K562 (cell line): Measurements from ENCODE around the gene GLYATL1B. TPM values are rescaled to one million over a fixed set of nuclear protein-coding genes. Genes with fewer than 3 reads are reported as not detected.

Source experiments
- ADNP ChIP-seq: fragments of 200-800 bp; sonication (Bioruptor generic); IDR thresholded peaks from 2 replicates; pipeline ENCODE4 v1.6.1; 2016; ENCODE audit warnings: missing genetic modification characterization, missing compliant biosample characterization
- ATF7 ChIP-seq: fragments of 450-650 bp; IDR thresholded peaks from 2 replicates; pipeline ENCODE4 v1.7.1; 2014; ENCODE audit warnings: mild to moderate bottlenecking, moderate library complexity
- CREM ChIP-seq: IDR thresholded peaks from 2 replicates; pipeline ENCODE4 v1.6.1; 2014; ENCODE audit warnings: antibody characterized with exemption, low read depth
- EP300 ChIP-seq: IDR thresholded peaks from 2 replicates; pipeline ENCODE4 v1.6.1; 2012; ENCODE audit warnings: low read length, improper control_type of control experiment
- ERF ChIP-seq: fragments of 450-650 bp; formaldehyde crosslinking; IDR thresholded peaks from 2 replicates; pipeline ENCODE4 v1.4.0; 2020; ENCODE audit warnings: mild to moderate bottlenecking, mixed read lengths
- FUS ChIP-seq: fragments of 200-400 bp; formaldehyde crosslinking; optimal IDR thresholded peaks from 2 replicates; pipeline ENCODE3; 2017; ENCODE audit warnings: low read depth, low read length
- HDAC1 ChIP-seq, 2 experiments: fragments of 450-650 bp; IDR thresholded peaks; 2 replicates each; pipeline ENCODE4 v1.6.1; 2016 to 2017; ENCODE audit warnings: inconsistent platforms in 1 of 2, mild to moderate bottlenecking in 1 of 2, moderate library complexity in 1 of 2
- JUND ChIP-seq, 2 experiments: IDR thresholded peaks; 2 replicates in 1 of 2; 3 replicates in 1 of 2; pipeline ENCODE4 v1.6.1; 2011; ENCODE audit warnings: borderline replicate concordance in 2 of 2, low read depth in 2 of 2, low read length in 2 of 2, improper control_type of control experiment in 1 of 2, missing biosample characterization in 1 of 2, missing genetic modification characterization in 1 of 2, missing genetic modification reagents in 1 of 2
- OTX1 ChIP-seq: fragments of 450-650 bp; formaldehyde crosslinking; IDR thresholded peaks from 2 replicates; pipeline ENCODE4 v1.4.0; 2022; ENCODE audit warnings: mild to moderate bottlenecking
- PHB ChIP-seq: fragments of 250-450 bp; sonication (Bioruptor Pico); IDR thresholded peaks from 2 replicates; pipeline ENCODE4 v1.5.0; 2021
- SMARCC2 ChIP-seq: fragments of 450-650 bp; IDR thresholded peaks from 2 replicates; pipeline ENCODE4 v1.6.1; 2017; ENCODE audit warnings: antibody characterized with exemption, moderate library complexity, mild to moderate bottlenecking, low read depth
- TARDBP ChIP-seq: fragments of 450-650 bp; IDR thresholded peaks from 2 replicates; pipeline ENCODE4 v1.6.1; 2016
- TEAD1 ChIP-seq, 2 experiments: fragments of 450-650 bp in 1 of 2; sonication (generic) in 1 of 2; formaldehyde crosslinking; IDR thresholded peaks; 2 replicates each; pipeline versions ENCODE4 v1.4.0 to v1.8.0; 2020 to 2022; ENCODE audit warnings: mild to moderate bottlenecking in 2 of 2, missing genetic modification reagents in 1 of 2
- XRCC4 ChIP-seq: IDR thresholded peaks from one replicate; pipeline ENCODE4 v1.6.1; 2011; ENCODE audit not compliant: insufficient read depth, insufficient read length; ENCODE audit errors: extremely low read depth
- YY1 ChIP-seq, 3 experiments: IDR thresholded peaks; 2 replicates each; pipeline ENCODE4 v1.6.1; 2011; ENCODE audit warnings: low read length in 2 of 3, mild to moderate bottlenecking in 2 of 3, moderate library complexity in 2 of 3, borderline replicate concordance in 1 of 3, control low read depth in 1 of 3, low read depth in 1 of 3; ENCODE audit not compliant: insufficient read depth in 3 of 3, insufficient replicate concordance in 2 of 3, control insufficient read depth in 1 of 3, insufficient read length in 1 of 3; ENCODE audit errors: extremely low read depth in 1 of 3
- ZEB2 ChIP-seq: fragments of 450-650 bp; IDR thresholded peaks from 2 replicates; pipeline ENCODE4 v1.6.1; 2016
- ZNF316 ChIP-seq: fragments of 450-650 bp; IDR thresholded peaks from 2 replicates; pipeline ENCODE4 v1.6.1; 2016
- ZNF444 ChIP-seq: fragments of 250-450 bp; sonication (Bioruptor Pico); IDR thresholded peaks from 2 replicates; pipeline ENCODE4 v1.4.0; 2020; ENCODE audit warnings: mild to moderate bottlenecking, moderate library complexity
- ZNF586 ChIP-seq: fragments of 450-650 bp; formaldehyde crosslinking; conservative IDR thresholded peaks from 2 replicates; pipeline ENCODE4 v1.4.0; 2020; ENCODE audit warnings: mild to moderate bottlenecking, moderate library complexity
- ZNF644 ChIP-seq: fragments of 200-800 bp; sonication (Bioruptor generic); IDR thresholded peaks from 2 replicates; pipeline ENCODE4 v1.6.1; 2016; ENCODE audit warnings: low read depth, missing genetic modification characterization, missing compliant biosample characterization
- ZNF717 ChIP-seq: fragments of 250-450 bp; sonication (Bioruptor Pico); IDR thresholded peaks from 2 replicates; pipeline ENCODE4 v1.5.0; 2021
- ZNF79 ChIP-seq: fragments of 250-450 bp; sonication (Bioruptor Pico); IDR thresholded peaks from 2 replicates; pipeline ENCODE4 v1.4.0; 2020; ENCODE audit warnings: low read depth, mild to moderate bottlenecking, moderate library complexity
- polyA plus RNA-seq, 8 experiments: library from polyadenylated mRNA; depleted of rRNA in 4 of 8; stranded (reverse) in 5 of 8; unstranded in 3 of 8; fragments of >200 nt; fragmentation: Nextera tagmentation in 2 of 8; fragmentation: Illumina TruSeq in 1 of 8; extraction: Ambion mirVana in 2 of 8; extraction: Trizol in 1 of 8; gene quantifications; 2 replicates each; pipeline versions ENCODE4 v1.2.1 to v1.2.3, GENCODE V29; 2011 to 2014; ENCODE audit warnings: inconsistent platforms in 1 of 8, missing spikeins in 1 of 8
- total RNA-seq, 7 experiments: library from RNA; depleted of rRNA in 6 of 7; stranded (reverse); fragments of >200 nt in 6 of 7; fragmentation: Illumina TruSeq in 2 of 7; extraction: Trizol in 2 of 7; gene quantifications; 2 replicates each; pipeline versions ENCODE4 v1.2.1 to v1.2.3, GENCODE V29; 2011 to 2021; ENCODE audit warnings: low replicate concordance in 1 of 7
- TF ChIP-seq, protein P1 (sequence below): fragments of 250-450 bp; sonication (Bioruptor Pico); IDR thresholded peaks from 2 replicates; pipeline ENCODE4 v1.8.0; 2021; ENCODE audit warnings: moderate library complexity, mild to moderate bottlenecking, inconsistent platforms

The GLYATL1B gene
- total and polyA plus RNA-seq, 9 of the 15 experiments (the other 6 are each of a cell fraction or from before 2014, with no cell fraction given) = not detected

- TF ChIP-seq JUND (IDR thresholded peaks at IDR 0.05; ENCODE audit: borderline replicate concordance, low read depth, low read length) = peak; percentile 15; the same call in 1 of the 2 replicates
- TF ChIP-seq JUND (tag; IDR thresholded peaks at IDR 0.05; ENCODE audit: borderline replicate concordance, low read depth, low read length) = no peak; the same call in 2 of the 3 replicates
- no peak for TF ChIP-seq ZNF717
- peak; percentile 80 to 95 for TF ChIP-seq TEAD1 (CRISPR knock-in tag; IDR thresholded peaks at IDR 0.05)
- no peak for TF ChIP-seq ZNF444 (CRISPR knock-in tag)
- TF ChIP-seq OTX1 (CRISPR knock-in tag) = no peak
- no peak for TF ChIP-seq FUS
- TF ChIP-seq XRCC4 = no peak
- 0 out of 2 replicates have a peak, but pooled peaks have one; percentile 41 for TF ChIP-seq PHB (CRISPR knock-in tag)
- TF ChIP-seq ADNP = no peak
- TF ChIP-seq ZNF644 (tag) = no peak
- no peak for TF ChIP-seq EP300
- peak in 1 of 3 experiments; percentile 7 for TF ChIP-seq YY1 (IDR thresholded peaks at IDR 0.05; ENCODE audit: borderline replicate concordance in 1 of 3, control insufficient read depth in 1 of 3, extremely low read depth in 1 of 3, insufficient read depth in 3 of 3, insufficient read length in 1 of 3, insufficient replicate concordance in 2 of 3, low read depth in 1 of 3, low read length in 2 of 3)
- peak in 1 of 2 experiments; percentile 66; a peak in 2 of 4 replicates for TF ChIP-seq HDAC1 (IDR thresholded peaks at IDR 0.05)
- no peak for TF ChIP-seq ZEB2
- no peak for TF ChIP-seq ZNF79
- TF ChIP-seq ZNF316 = no peak
- TF ChIP-seq ATF7 = 0 out of 2 replicates have a peak, but pooled peaks have one; percentile 38
- no peak for TF ChIP-seq ERF (CRISPR knock-in tag)
- no peak for TF ChIP-seq ZNF586
- TF ChIP-seq CREM = 0 out of 2 replicates have a peak, but pooled peaks have one; percentile 18
- TF ChIP-seq, protein P1, sequence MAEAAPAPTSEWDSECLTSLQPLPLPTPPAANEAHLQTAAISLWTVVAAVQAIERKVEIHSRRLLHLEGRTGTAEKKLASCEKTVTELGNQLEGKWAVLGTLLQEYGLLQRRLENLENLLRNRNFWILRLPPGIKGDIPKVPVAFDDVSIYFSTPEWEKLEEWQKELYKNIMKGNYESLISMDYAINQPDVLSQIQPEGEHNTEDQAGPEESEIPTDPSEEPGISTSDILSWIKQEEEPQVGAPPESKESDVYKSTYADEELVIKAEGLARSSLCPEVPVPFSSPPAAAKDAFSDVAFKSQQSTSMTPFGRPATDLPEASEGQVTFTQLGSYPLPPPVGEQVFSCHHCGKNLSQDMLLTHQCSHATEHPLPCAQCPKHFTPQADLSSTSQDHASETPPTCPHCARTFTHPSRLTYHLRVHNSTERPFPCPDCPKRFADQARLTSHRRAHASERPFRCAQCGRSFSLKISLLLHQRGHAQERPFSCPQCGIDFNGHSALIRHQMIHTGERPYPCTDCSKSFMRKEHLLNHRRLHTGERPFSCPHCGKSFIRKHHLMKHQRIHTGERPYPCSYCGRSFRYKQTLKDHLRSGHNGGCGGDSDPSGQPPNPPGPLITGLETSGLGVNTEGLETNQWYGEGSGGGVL (CRISPR knock-in tag) = no peak
- TF ChIP-seq TARDBP = 0 out of 2 replicates have a peak, but pooled peaks have one; percentile 70
- TF ChIP-seq SMARCC2 = no peak
These were observed 56.7 kb downstream of the GLYATL1B start, which contains the start of gene FAM111A (continued) for GRCh38 chr11:59142530-59143507.
